Activated CD4-positive, alpha-beta T cell treated with anti-CD3 and anti-CD28 coated beads for 36 hours (primary cell): ENCODE results near the gene SCMH1. TPM values are rescaled to one million over a fixed set of nuclear protein-coding genes. Genes with fewer than 3 reads are reported as not detected.

ENCODE experiments used
- ATAC-seq: fragments of 200-7000 bp; cut with Tn5 transposase; one replicate; pipeline ENCODE4 v1.10.0; 2021; ENCODE audit warnings: mild to moderate bottlenecking, moderate library complexity
- CTCF ChIA-PET: fragments of 350-600 bp; sonication (Branson Sonifier 250); formaldehyde crosslinking; loops from one replicate; lab custom pipeline; 2021; ENCODE audit warnings: antibody characterized with exemption; lab: Charles Lee
- POLR2A ChIA-PET: fragments of 350-600 bp; sonication (Branson Sonifier 250); formaldehyde crosslinking; loops from one replicate; lab custom pipeline; 2021; ENCODE audit warnings: antibody characterized with exemption, inconsistent platforms; lab: Charles Lee
- DNase-seq: peaks from one replicate; pipeline ENCODE4 v3.0.0-alpha.2; 2020
- H3K27ac Mint-ChIP-seq: one replicate; pipeline ENCODE4 v1.8.0; 2021; ENCODE audit warnings: mixed read lengths
- H3K27me3 Mint-ChIP-seq: one replicate; pipeline ENCODE4 v1.8.0; 2021; ENCODE audit warnings: mixed read lengths
- H3K36me3 Mint-ChIP-seq: one replicate; pipeline ENCODE4 v1.8.0; 2021; ENCODE audit warnings: low read depth, mixed read lengths
- H3K4me1 Mint-ChIP-seq: one replicate; pipeline ENCODE4 v1.8.0; 2021; ENCODE audit warnings: mixed read lengths
- H3K4me3 Mint-ChIP-seq: one replicate; pipeline ENCODE4 v1.8.0; 2021; ENCODE audit warnings: mild to moderate bottlenecking, moderate library complexity, mixed read lengths
- H3K9me3 Mint-ChIP-seq: one replicate; pipeline ENCODE4 v1.8.0; 2021; ENCODE audit warnings: low read depth, mixed read lengths
- intact Hi-C, 2 experiments: fragments of 100-400 bp; cut with DNase I in 1 of 2; cut with micrococcal nuclease in 1 of 2; formaldehyde crosslinking; loops; one replicate each; pipeline versions ENCODE4 v1.14.2 to v1.15.1; 2022 to 2024; cut with DNase I, micrococcal nuclease
- total RNA-seq, 2 experiments: library from RNA; stranded (reverse); gene quantifications; one replicate each; pipeline ENCODE4 v1.2.3, GENCODE V29; 2021

SCMH1 gene
- total RNA-seq, 2 experiments from 2014 or later: 23.7 to 31.0 TPM

- H3K27ac Mint-ChIP-seq: no peak overlapping the region
- ChIA-PET CTCF (interaction anchor here (0.7 to 0.8 kb wide), 2 partner anchors 12 to 632 kb away, joined by 3 to 4 read pairs; no protein-coding TSS in a partner anchor), POLR2A (no interaction called here)
- H3K36me3 Mint-ChIP-seq: no peaks in the 10 kb centered on the region
- no peak overlapping the region for H3K4me3 Mint-ChIP-seq
- peaks cover 18% of the 10 kb centered on the region for H3K27me3 Mint-ChIP-seq
- DNase-seq (no peak), ATAC-seq (no peak)
- H3K9me3 Mint-ChIP-seq: no peaks in the 10 kb centered on the region
- H3K4me1 Mint-ChIP-seq: no peaks in the 10 kb centered on the region
- intact Hi-C loops: loop anchor here in 1 of 2 experiments (10.0 kb wide), 1 partner anchor 215 kb away; no protein-coding TSS in a partner anchor
These were observed 7.2 kb upstream of the SCMH1 start for GRCh38 chr1:41249319-41249718.

GRCh38 chr1:41246568-41246967 is 4.5 kb upstream of the SCMH1 start:
- intact Hi-C loops: loop anchor here in 1 of 2 experiments (10.0 kb wide), 1 partner anchor 212 kb away; no protein-coding TSS in a partner anchor
- H3K27ac Mint-ChIP-seq: no peak overlapping the region
- no peak overlapping the region for H3K4me3 Mint-ChIP-seq
- H3K9me3 Mint-ChIP-seq: no peaks in the 10 kb centered on the region
- no peaks in the 10 kb centered on the region for H3K36me3 Mint-ChIP-seq
- peaks cover 9% of the 10 kb centered on the region for H3K4me1 Mint-ChIP-seq
- CTCF ChIA-PET: interaction anchor here (0.7 kb wide), 1 partner anchor 231 kb away, joined by 4 read pairs; no protein-coding TSS in a partner anchor
- DNase-seq (no peak), ATAC-seq (no peak)
- H3K27me3 Mint-ChIP-seq: peaks cover 5% of the 10 kb centered on the region
- POLR2A ChIA-PET: no interaction called here

GRCh38 chr1:41245659-41246058 is 3.6 kb upstream of the SCMH1 start:
- ATAC-seq (no peak), DNase-seq (no peak)
- Mint-ChIP-seq H3K4me3 (no peak overlapping the region), H3K36me3 (peaks cover 3% of the 10 kb centered on the region), H3K9me3 (no peaks in the 10 kb centered on the region), H3K27ac (no peak overlapping the region), H3K27me3 (peaks cover 5% of the 10 kb centered on the region), H3K4me1 (peaks cover 13% of the 10 kb centered on the region)
- intact Hi-C loops: loop anchor here in 1 of 2 experiments (10.0 kb wide), 1 partner anchor 211 kb away; no protein-coding TSS in a partner anchor
- POLR2A ChIA-PET: interaction anchor here (0.6 kb wide), 1 partner anchor 14 kb away, joined by 3 read pairs; no protein-coding TSS in a partner anchor
- CTCF ChIA-PET: interaction anchor here (0.6 kb wide), 1 partner anchor 37 kb away, joined by 3 read pairs; no protein-coding TSS in a partner anchor

GRCh38 chr1:41243079-41243385 is 926 bp upstream of the SCMH1 start:
- DNase-seq (no peak), ATAC-seq (no peak)
- Mint-ChIP-seq H3K9me3 (no peaks in the 10 kb centered on the region), H3K36me3 (peaks cover 4% of the 10 kb centered on the region), H3K4me1 (peaks cover 23% of the 10 kb centered on the region), H3K27ac (peak overlapping the region; percentile 79), H3K4me3 (peak overlapping the region; percentile 58), H3K27me3 (peaks cover 5% of the 10 kb centered on the region)
- ChIA-PET POLR2A (no interaction called here), CTCF (interaction anchor here (1.3 kb wide), 1 partner anchor 40 kb away, joined by 3 read pairs; no protein-coding TSS in a partner anchor)
- intact Hi-C loops: loop anchor here (5.0 to 10.0 kb wide), 3 partner anchors 119 to 241 kb away; partner anchors contain the start of gene FOXO6 (in 1 of the 2)

GRCh38 chr1:41242342-41243078 is 404 bp upstream of the SCMH1 start:
- Mint-ChIP-seq H3K27me3 (peaks cover 5% of the 10 kb centered on the region), H3K9me3 (no peaks in the 10 kb centered on the region), H3K27ac (peak overlapping the region; percentile 79), H3K4me3 (peak overlapping the region; percentile 58), H3K36me3 (peaks cover 4% of the 10 kb centered on the region), H3K4me1 (peaks cover 25% of the 10 kb centered on the region)
- intact Hi-C loops: loop anchor here (5.0 to 10.0 kb wide), 3 partner anchors 120 to 240 kb away; partner anchors contain the start of gene FOXO6 (in 1 of the 2)
- POLR2A ChIA-PET: no interaction called here
- DNase-seq (no peak), ATAC-seq (peak; percentile 8)
- CTCF ChIA-PET: interaction anchor here (0.6 to 0.7 kb wide), 2 partner anchors 9 to 517 kb away, joined by 3 read pairs; no protein-coding TSS in a partner anchor

- Mint-ChIP-seq H3K9me3 (no peaks in the 10 kb centered on the region), H3K36me3 (peaks cover 4% of the 10 kb centered on the region), H3K27me3 (peaks cover 5% of the 10 kb centered on the region), H3K27ac (peak overlapping the region; percentile 85), H3K4me3 (peak overlapping the region; percentile 73), H3K4me1 (peaks cover 27% of the 10 kb centered on the region)
- ChIA-PET POLR2A (interaction anchor here (0.6 kb wide), 1 partner anchor 58 kb away, joined by 5 read pairs; no protein-coding TSS in a partner anchor), CTCF (interaction anchor here (0.9 kb wide), 1 partner anchor 98 kb away, joined by 3 read pairs; no protein-coding TSS in a partner anchor)
- intact Hi-C loops: loop anchor here (2.0 to 10.0 kb wide), 4 partner anchors 121 to 263 kb away; partner anchors contain the start of genes CTPS1 (in 1 of the 2) and FOXO6 (in 1 of the 2)
- DNase-seq: peak; percentile 73
- ATAC-seq: peak; percentile 53
These were observed 755 bp downstream of the SCMH1 start for GRCh38 chr1:41241354-41241748.

- H3K36me3 Mint-ChIP-seq: peaks cover 4% of the 10 kb centered on the region
- no peaks in the 10 kb centered on the region for H3K9me3 Mint-ChIP-seq
- H3K4me3 Mint-ChIP-seq: peak overlapping the region; percentile 73
- peaks cover 27% of the 10 kb centered on the region for H3K4me1 Mint-ChIP-seq
- ATAC-seq: no peak
- H3K27ac Mint-ChIP-seq: peak overlapping the region; percentile 85
- H3K27me3 Mint-ChIP-seq: peaks cover 5% of the 10 kb centered on the region
- ChIA-PET POLR2A (no interaction called here), CTCF (interaction anchor here (0.7 to 0.9 kb wide), 3 partner anchors 98 to 902 kb away, joined by 3 read pairs; no protein-coding TSS in a partner anchor)
- intact Hi-C loops: loop anchor here (2.0 to 10.0 kb wide), 4 partner anchors 121 to 262 kb away; partner anchors contain the start of genes CTPS1 (in 1 of the 2) and FOXO6 (in 1 of the 2)
- no peak for DNase-seq
These were observed 1.2 kb downstream of the SCMH1 start for GRCh38 chr1:41240781-41241353.

- H3K27me3 Mint-ChIP-seq: peaks cover 2% of the 10 kb centered on the region
- peak; percentile 16 for ATAC-seq
- CTCF ChIA-PET: interaction anchor here (0.8 to 1.3 kb wide), 3 partner anchors 10 to 127 kb away, joined by 3 read pairs; no protein-coding TSS in a partner anchor
- no peaks in the 10 kb centered on the region for H3K9me3 Mint-ChIP-seq
- intact Hi-C loops: loop anchor here (2.0 to 10.0 kb wide), 4 partner anchors 122 to 261 kb away; partner anchors contain the start of genes CTPS1 (in 1 of the 2) and FOXO6 (in 1 of the 2)
- peaks cover 27% of the 10 kb centered on the region for H3K4me1 Mint-ChIP-seq
- peaks cover 4% of the 10 kb centered on the region for H3K36me3 Mint-ChIP-seq
- no peak for DNase-seq
- H3K27ac Mint-ChIP-seq: peak overlapping the region; percentile 85
- peak overlapping the region; percentile 73 for H3K4me3 Mint-ChIP-seq
- POLR2A ChIA-PET: no interaction called here
These were observed 2.0 kb downstream of the SCMH1 start for GRCh38 chr1:41239988-41240610.

GRCh38 chr1:41238311-41238988 is 3.7 kb downstream of the SCMH1 start:
- peak; percentile 31 for DNase-seq
- intact Hi-C loops: no loop called here
- ChIA-PET POLR2A (no interaction called here), CTCF (interaction anchor here (1.1 to 1.3 kb wide), 2 partner anchors 8 to 14 kb away, joined by 3 read pairs; no protein-coding TSS in a partner anchor)
- Mint-ChIP-seq H3K27me3 (no peaks in the 10 kb centered on the region), H3K36me3 (peaks cover 4% of the 10 kb centered on the region), H3K27ac (no peak overlapping the region), H3K4me3 (no peak overlapping the region), H3K4me1 (peaks cover 27% of the 10 kb centered on the region), H3K9me3 (no peaks in the 10 kb centered on the region)
- ATAC-seq: peak; percentile 54

GRCh38 chr1:41236781-41237180 is 5.3 kb downstream of the SCMH1 start:
- ChIA-PET POLR2A (no interaction called here), CTCF (interaction anchor here (0.6 to 1.0 kb wide), 2 partner anchors 22 to 131 kb away, joined by 3 to 4 read pairs; no protein-coding TSS in a partner anchor)
- Mint-ChIP-seq H3K27me3 (no peaks in the 10 kb centered on the region), H3K4me1 (peaks cover 19% of the 10 kb centered on the region), H3K4me3 (no peak overlapping the region), H3K36me3 (peaks cover 4% of the 10 kb centered on the region), H3K27ac (no peak overlapping the region), H3K9me3 (no peaks in the 10 kb centered on the region)
- DNase-seq (no peak), ATAC-seq (no peak)
- intact Hi-C loops: no loop called here
